HepG2 (cell line): ENCODE results near the gene RAB24. TPM values are rescaled to one million over a fixed set of nuclear protein-coding genes. Genes with fewer than 3 reads are reported as not detected.

Experiments used
- CC2D1A ChIP-seq: sonication (generic); formaldehyde crosslinking; IDR thresholded peaks from 2 replicates; pipeline ENCODE4 v1.8.1; 2023; ENCODE audit warnings: mild to moderate bottlenecking, missing genetic modification reagents
- CCDC6 ChIP-seq: sonication (generic); formaldehyde crosslinking; IDR thresholded peaks from 2 replicates; pipeline ENCODE4 v1.8.1; 2022; ENCODE audit warnings: mild to moderate bottlenecking, missing genetic modification reagents, moderate library complexity
- HMGXB4 ChIP-seq, 2 experiments: sonication (generic) in 1 of 2; formaldehyde crosslinking in 1 of 2; IDR thresholded peaks; 2 replicates each; pipeline versions ENCODE4 v1.4.0 to v1.6.1; 2018 to 2020; ENCODE audit warnings: missing genetic modification reagents in 2 of 2, borderline replicate concordance in 1 of 2, low read depth in 1 of 2, mild to moderate bottlenecking in 1 of 2, missing biosample characterization in 1 of 2
- HNF4G ChIP-seq, 2 experiments: sonication (generic) in 1 of 2; formaldehyde crosslinking in 1 of 2; IDR thresholded peaks; 2 replicates each; pipeline versions ENCODE4 v1.4.0 to v1.6.1; 2011 to 2020; ENCODE audit warnings: borderline replicate concordance in 2 of 2, low read depth in 2 of 2, mild to moderate bottlenecking in 2 of 2, low read length in 1 of 2, missing genetic modification reagents in 1 of 2, moderate library complexity in 1 of 2
- JUNB ChIP-seq: sonication (generic); formaldehyde crosslinking; IDR thresholded peaks from 2 replicates; pipeline ENCODE4 v1.8.0; 2022; ENCODE audit warnings: missing genetic modification reagents, mild to moderate bottlenecking, borderline replicate concordance
- MYC ChIP-seq: sonication (generic); formaldehyde crosslinking; IDR thresholded peaks from 2 replicates; pipeline ENCODE4 v1.9.0; 2021; ENCODE audit warnings: missing genetic modification reagents, borderline replicate concordance
- POLR2A ChIP-seq, 2 experiments: IDR thresholded peaks; 2 replicates each; pipeline ENCODE4 v1.6.1; 2011; ENCODE audit warnings: low read depth in 2 of 2, low read length in 2 of 2, mild to moderate bottlenecking in 1 of 2, moderate library complexity in 1 of 2; ENCODE audit not compliant: insufficient read depth in 1 of 2
- RBFOX2 ChIP-seq: fragments of 200-400 bp; formaldehyde crosslinking; IDR thresholded peaks from 2 replicates; pipeline ENCODE4 v1.6.1; 2017; ENCODE audit warnings: low read depth, mild to moderate bottlenecking, low read length
- REXO4 ChIP-seq: sonication (generic); formaldehyde crosslinking; IDR thresholded peaks from 2 replicates; pipeline ENCODE4 v1.8.0; 2022; ENCODE audit warnings: missing genetic modification reagents, mild to moderate bottlenecking, borderline replicate concordance
- SOX6 ChIP-seq, 2 experiments: fragments of 450-650 bp in 1 of 2; sonication (generic) in 1 of 2; formaldehyde crosslinking in 1 of 2; IDR thresholded peaks; 2 replicates each; pipeline versions ENCODE4 v1.4.0 to v1.6.1; 2017 to 2020; ENCODE audit warnings: antibody characterized with exemption in 1 of 2, mild to moderate bottlenecking in 1 of 2, missing genetic modification reagents in 1 of 2
- TSC22D2 ChIP-seq: sonication (generic); formaldehyde crosslinking; IDR thresholded peaks from 2 replicates; pipeline ENCODE4 v1.5.1; 2020; ENCODE audit warnings: missing genetic modification reagents, mild to moderate bottlenecking, borderline replicate concordance
- ZBTB21 ChIP-seq: sonication (generic); formaldehyde crosslinking; IDR thresholded peaks from 2 replicates; pipeline ENCODE4 v1.4.0; 2020; ENCODE audit warnings: missing genetic modification reagents
- ZBTB7B ChIP-seq: sonication (generic); formaldehyde crosslinking; IDR thresholded peaks from 2 replicates; pipeline ENCODE4 v1.4.0; 2020; ENCODE audit warnings: missing genetic modification reagents
- ZIK1 ChIP-seq: sonication (generic); formaldehyde crosslinking; IDR thresholded peaks from 2 replicates; pipeline ENCODE4 v1.5.0; 2020; ENCODE audit warnings: mild to moderate bottlenecking, low read depth, missing genetic modification reagents, borderline replicate concordance
- ZNF18 ChIP-seq: sonication (generic); formaldehyde crosslinking; IDR thresholded peaks from 2 replicates; pipeline ENCODE4 v1.8.0; 2022; ENCODE audit warnings: mild to moderate bottlenecking, missing genetic modification reagents; ENCODE audit not compliant: insufficient replicate concordance
- ZNF225 ChIP-seq: sonication (generic); formaldehyde crosslinking; IDR thresholded peaks from 2 replicates; pipeline ENCODE4 v1.4.0; 2020; ENCODE audit warnings: mild to moderate bottlenecking, missing genetic modification reagents
- ZNF30 ChIP-seq: sonication (generic); formaldehyde crosslinking; IDR thresholded peaks from 2 replicates; pipeline ENCODE4 v1.5.0; 2020; ENCODE audit warnings: mild to moderate bottlenecking, missing genetic modification reagents
- ZNF501 ChIP-seq: sonication (generic); formaldehyde crosslinking; IDR thresholded peaks from 2 replicates; pipeline ENCODE4 v1.5.1; 2020; ENCODE audit warnings: mild to moderate bottlenecking, moderate library complexity, missing genetic modification reagents
- ZNF790 ChIP-seq: sonication (generic); formaldehyde crosslinking; IDR thresholded peaks from 2 replicates; pipeline ENCODE4 v1.8.0; 2022; ENCODE audit warnings: missing genetic modification reagents, mild to moderate bottlenecking, borderline replicate concordance
- polyA plus RNA-seq, 8 experiments: library from polyadenylated mRNA; depleted of rRNA in 3 of 8; stranded (reverse) in 7 of 8; unstranded in 1 of 8; fragments of >200 nt; fragmentation: Illumina TruSeq in 4 of 8; extraction: Trizol in 4 of 8; gene quantifications; 2 replicates each; pipeline versions ENCODE4 v1.2.1 to v1.2.3, GENCODE V29; 2011 to 2016; ENCODE audit warnings: low read depth in 4 of 8, missing spikeins in 1 of 8, mixed read lengths in 1 of 8; ENCODE audit not compliant: insufficient read depth in 1 of 8
- total RNA-seq, 5 experiments: library from RNA; depleted of rRNA; stranded (reverse); fragments of >200 nt; fragmentation: Illumina TruSeq; extraction: Trizol; gene quantifications; 2 replicates each; pipeline ENCODE4 v1.2.3, GENCODE V29; 2016; ENCODE audit warnings: low read depth in 1 of 5
- TF ChIP-seq, protein P1 (sequence below): sonication (generic); formaldehyde crosslinking; IDR thresholded peaks from 2 replicates; pipeline ENCODE4 v1.4.0; 2020; ENCODE audit warnings: missing genetic modification reagents, borderline replicate concordance

Gene RAB24
- total and polyA plus RNA-seq, 2 of the 13 experiments (the other 11 are each of a cell fraction or from before 2014, with no cell fraction given): 22.9 to 63.7 TPM

GRCh38 chr5:177304392-177305119, 1.0 kb upstream of the RAB24 start (continued):
- no peak for TF ChIP-seq ZNF18
- no peak for TF ChIP-seq ZNF30 (CRISPR knock-in tag)
- TF ChIP-seq ZBTB7B (CRISPR knock-in tag): 0 out of 2 replicates have a peak, but pooled peaks have one; percentile 23
- TF ChIP-seq, protein P1, sequence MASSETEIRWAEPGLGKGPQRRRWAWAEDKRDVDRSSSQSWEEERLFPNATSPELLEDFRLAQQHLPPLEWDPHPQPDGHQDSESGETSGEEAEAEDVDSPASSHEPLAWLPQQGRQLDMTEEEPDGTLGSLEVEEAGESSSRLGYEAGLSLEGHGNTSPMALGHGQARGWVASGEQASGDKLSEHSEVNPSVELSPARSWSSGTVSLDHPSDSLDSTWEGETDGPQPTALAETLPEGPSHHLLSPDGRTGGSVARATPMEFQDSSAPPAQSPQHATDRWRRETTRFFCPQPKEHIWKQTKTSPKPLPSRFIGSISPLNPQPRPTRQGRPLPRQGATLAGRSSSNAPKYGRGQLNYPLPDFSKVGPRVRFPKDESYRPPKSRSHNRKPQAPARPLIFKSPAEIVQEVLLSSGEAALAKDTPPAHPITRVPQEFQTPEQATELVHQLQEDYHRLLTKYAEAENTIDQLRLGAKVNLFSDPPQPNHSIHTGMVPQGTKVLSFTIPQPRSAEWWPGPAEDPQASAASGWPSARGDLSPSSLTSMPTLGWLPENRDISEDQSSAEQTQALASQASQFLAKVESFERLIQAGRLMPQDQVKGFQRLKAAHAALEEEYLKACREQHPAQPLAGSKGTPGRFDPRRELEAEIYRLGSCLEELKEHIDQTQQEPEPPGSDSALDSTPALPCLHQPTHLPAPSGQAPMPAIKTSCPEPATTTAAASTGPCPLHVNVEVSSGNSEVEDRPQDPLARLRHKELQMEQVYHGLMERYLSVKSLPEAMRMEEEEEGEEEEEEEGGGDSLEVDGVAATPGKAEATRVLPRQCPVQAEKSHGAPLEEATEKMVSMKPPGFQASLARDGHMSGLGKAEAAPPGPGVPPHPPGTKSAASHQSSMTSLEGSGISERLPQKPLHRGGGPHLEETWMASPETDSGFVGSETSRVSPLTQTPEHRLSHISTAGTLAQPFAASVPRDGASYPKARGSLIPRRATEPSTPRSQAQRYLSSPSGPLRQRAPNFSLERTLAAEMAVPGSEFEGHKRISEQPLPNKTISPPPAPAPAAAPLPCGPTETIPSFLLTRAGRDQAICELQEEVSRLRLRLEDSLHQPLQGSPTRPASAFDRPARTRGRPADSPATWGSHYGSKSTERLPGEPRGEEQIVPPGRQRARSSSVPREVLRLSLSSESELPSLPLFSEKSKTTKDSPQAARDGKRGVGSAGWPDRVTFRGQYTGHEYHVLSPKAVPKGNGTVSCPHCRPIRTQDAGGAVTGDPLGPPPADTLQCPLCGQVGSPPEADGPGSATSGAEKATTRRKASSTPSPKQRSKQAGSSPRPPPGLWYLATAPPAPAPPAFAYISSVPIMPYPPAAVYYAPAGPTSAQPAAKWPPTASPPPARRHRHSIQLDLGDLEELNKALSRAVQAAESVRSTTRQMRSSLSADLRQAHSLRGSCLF (CRISPR knock-in tag): no peak
- no peak for TF ChIP-seq MYC
- TF ChIP-seq HMGXB4 (CRISPR knock-in tag; IDR thresholded peaks at IDR 0.05; ENCODE audit: borderline replicate concordance in 1 of 2, low read depth in 1 of 2): no peak
- TF ChIP-seq REXO4 (CRISPR knock-in tag): no peak
- no peak for TF ChIP-seq ZNF790
- TF ChIP-seq ZIK1 (CRISPR knock-in tag): no peak
- TF ChIP-seq TSC22D2 (CRISPR knock-in tag): no peak
- no peak for TF ChIP-seq CC2D1A (CRISPR knock-in tag)
- no peak for TF ChIP-seq SOX6 (IDR thresholded peaks at IDR 0.05)
- 0 out of 2 replicates have a peak, but pooled peaks have one; percentile 12 for TF ChIP-seq SOX6 (CRISPR knock-in tag; IDR thresholded peaks at IDR 0.05)
- no peak for TF ChIP-seq RBFOX2
- TF ChIP-seq HNF4G (IDR thresholded peaks at IDR 0.05; ENCODE audit: borderline replicate concordance, low read depth, low read length): peak; percentile 33; the same call in 1 of the 2 replicates
- no peak for TF ChIP-seq HNF4G (CRISPR knock-in tag; IDR thresholded peaks at IDR 0.05; ENCODE audit: borderline replicate concordance, low read depth)
- 0 out of 4 replicates have a peak, but pooled peaks of 1 of the 2 experiments have one; percentile 24 for TF ChIP-seq POLR2A (IDR thresholded peaks at IDR 0.05; ENCODE audit: insufficient read depth in 1 of 2, low read depth in 2 of 2, low read length in 2 of 2)
- peak; percentile 3; the same call in 1 of the 2 replicates for TF ChIP-seq ZNF501 (CRISPR knock-in tag)
- no peak for TF ChIP-seq ZBTB21 (CRISPR knock-in tag)
- TF ChIP-seq JUNB (CRISPR knock-in tag): no peak
- TF ChIP-seq ZNF225 (CRISPR knock-in tag): no peak
- no peak for TF ChIP-seq CCDC6 (CRISPR knock-in tag)
